K562 (cell line): ENCODE data around the gene NAPEPLD.

Experiments used
- HMG20B ChIP-seq: fragments of 250-450 bp; sonication (Bioruptor Pico); IDR thresholded peaks from 2 replicates; pipeline ENCODE4 v1.5.0; 2021; ENCODE audit warnings: mild to moderate bottlenecking
- POLR2AphosphoS5 ChIP-seq: IDR thresholded peaks from 2 replicates; pipeline ENCODE4 v1.6.1; 2011; ENCODE audit warnings: mild to moderate bottlenecking, low read depth, low read length, moderate library complexity; ENCODE audit not compliant: control insufficient read depth, insufficient read depth
- RAD21 ChIP-seq, 2 experiments: fragments of 250-450 bp in 1 of 2; fragments of 450-650 bp in 1 of 2; sonication (Bioruptor Pico) in 1 of 2; formaldehyde crosslinking in 1 of 2; IDR thresholded peaks in 1 of 2; conservative IDR thresholded peaks in 1 of 2; 2 replicates each; pipeline versions ENCODE4 v1.4.0 to v1.8.0; 2020 to 2022; ENCODE audit warnings: mild to moderate bottlenecking in 2 of 2, moderate library complexity in 1 of 2
- RBM39 ChIP-seq: fragments of 200-400 bp; formaldehyde crosslinking; optimal IDR thresholded peaks from 2 replicates; pipeline ENCODE3; 2018; ENCODE audit warnings: low read depth, low read length
- TCF7 ChIP-seq: sonication (generic); IDR thresholded peaks from 2 replicates; pipeline ENCODE4 v1.6.1; 2016; ENCODE audit warnings: antibody characterized with exemption, borderline replicate concordance
- ZFP36 ChIP-seq: fragments of 150-350 bp; IDR thresholded peaks from 2 replicates; pipeline ENCODE4 v1.6.1; 2018; ENCODE audit warnings: low read length, low read depth; ENCODE audit not compliant: partially characterized antibody
- ZNF140 ChIP-seq: fragments of 250-450 bp; sonication (Bioruptor Pico); IDR thresholded peaks from 2 replicates; pipeline ENCODE4 v1.8.0; 2021; ENCODE audit warnings: moderate library complexity, mild to moderate bottlenecking, inconsistent platforms
- ZZZ3 ChIP-seq: fragments of 450-650 bp; IDR thresholded peaks from 2 replicates; pipeline ENCODE4 v1.6.1; 2016; ENCODE audit warnings: antibody characterized with exemption, mild to moderate bottlenecking, moderate library complexity
- TF ChIP-seq, protein P1 (sequence below): sonication (generic); formaldehyde crosslinking; IDR thresholded peaks from 2 replicates; pipeline ENCODE4 v1.8.0; 2022; ENCODE audit warnings: mild to moderate bottlenecking, missing genetic modification reagents
- TF ChIP-seq, protein P2 (sequence below): fragments of 200-800 bp; sonication (Bioruptor generic); IDR thresholded peaks from 2 replicates; pipeline ENCODE4 v1.6.1; 2016; ENCODE audit warnings: missing genetic modification characterization, missing compliant biosample characterization
- TF ChIP-seq, protein P3 (sequence below): fragments of 250-450 bp; sonication (Bioruptor Pico); IDR thresholded peaks from 2 replicates; pipeline ENCODE4 v1.5.0; 2021; ENCODE audit warnings: mild to moderate bottlenecking, borderline replicate concordance
- TF ChIP-seq, protein P4 (sequence below), 3 experiments: IDR thresholded peaks in 2 of 3; conservative IDR thresholded peaks in 1 of 3; 2 replicates each; pipeline ENCODE4 v1.5.1; 2011 to 2012; ENCODE audit warnings: low read length in 3 of 3, mild to moderate bottlenecking in 3 of 3, control low read depth in 2 of 3, improper control_type of control experiment in 1 of 3, inconsistent platforms in 1 of 3, low read depth in 1 of 3, mixed read lengths in 1 of 3, moderate library complexity in 1 of 3; ENCODE audit not compliant: insufficient read depth in 2 of 3
- TF ChIP-seq, protein P5 (sequence below): fragments of 450-650 bp; formaldehyde crosslinking; IDR thresholded peaks from 2 replicates; pipeline ENCODE4 v1.4.0; 2020; ENCODE audit warnings: mild to moderate bottlenecking, moderate library complexity
- TF ChIP-seq, protein P6 (sequence below): fragments of 450-650 bp; IDR thresholded peaks from 2 replicates; pipeline ENCODE4 v1.6.1; 2017; ENCODE audit warnings: antibody characterized with exemption

DNA sequence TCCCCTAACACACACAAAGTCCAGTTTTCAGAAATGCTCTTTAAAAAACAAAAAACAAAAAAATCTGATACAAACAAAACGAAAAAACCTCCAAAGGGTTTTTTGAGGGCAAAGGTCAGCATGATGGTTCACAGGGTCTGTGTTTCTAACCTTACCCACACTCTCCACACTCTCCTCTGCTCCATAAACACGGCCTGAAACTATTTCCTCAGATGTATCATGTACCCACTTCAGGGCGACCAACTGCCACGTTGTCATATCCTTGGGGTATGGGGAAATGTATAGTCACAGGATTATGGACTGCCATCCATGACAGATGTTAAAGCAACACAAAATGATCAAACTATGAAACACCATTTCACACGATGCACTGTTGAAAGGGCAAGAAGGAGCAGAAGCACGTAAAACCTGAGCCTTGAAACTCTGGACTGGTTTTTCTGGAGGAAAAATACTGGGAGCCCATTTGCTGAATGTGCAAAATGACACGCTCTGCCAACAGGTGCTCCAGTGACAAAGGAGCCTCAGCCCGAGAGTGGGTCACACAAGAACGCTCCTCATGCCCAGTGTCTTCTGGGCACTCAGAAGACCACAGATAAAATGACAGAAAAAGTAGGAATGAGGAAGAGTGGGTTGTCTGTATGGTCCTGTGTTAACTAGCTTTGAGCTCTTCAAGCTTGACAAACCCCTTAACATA is 15.8 kb downstream of the NAPEPLD start:
- TF ChIP-seq, protein P1, sequence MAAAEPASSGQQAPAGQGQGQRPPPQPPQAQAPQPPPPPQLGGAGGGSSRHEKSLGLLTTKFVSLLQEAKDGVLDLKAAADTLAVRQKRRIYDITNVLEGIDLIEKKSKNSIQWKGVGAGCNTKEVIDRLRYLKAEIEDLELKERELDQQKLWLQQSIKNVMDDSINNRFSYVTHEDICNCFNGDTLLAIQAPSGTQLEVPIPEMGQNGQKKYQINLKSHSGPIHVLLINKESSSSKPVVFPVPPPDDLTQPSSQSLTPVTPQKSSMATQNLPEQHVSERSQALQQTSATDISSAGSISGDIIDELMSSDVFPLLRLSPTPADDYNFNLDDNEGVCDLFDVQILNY (CRISPR knock-in tag), result no peak
- TF ChIP-seq, protein P2, sequence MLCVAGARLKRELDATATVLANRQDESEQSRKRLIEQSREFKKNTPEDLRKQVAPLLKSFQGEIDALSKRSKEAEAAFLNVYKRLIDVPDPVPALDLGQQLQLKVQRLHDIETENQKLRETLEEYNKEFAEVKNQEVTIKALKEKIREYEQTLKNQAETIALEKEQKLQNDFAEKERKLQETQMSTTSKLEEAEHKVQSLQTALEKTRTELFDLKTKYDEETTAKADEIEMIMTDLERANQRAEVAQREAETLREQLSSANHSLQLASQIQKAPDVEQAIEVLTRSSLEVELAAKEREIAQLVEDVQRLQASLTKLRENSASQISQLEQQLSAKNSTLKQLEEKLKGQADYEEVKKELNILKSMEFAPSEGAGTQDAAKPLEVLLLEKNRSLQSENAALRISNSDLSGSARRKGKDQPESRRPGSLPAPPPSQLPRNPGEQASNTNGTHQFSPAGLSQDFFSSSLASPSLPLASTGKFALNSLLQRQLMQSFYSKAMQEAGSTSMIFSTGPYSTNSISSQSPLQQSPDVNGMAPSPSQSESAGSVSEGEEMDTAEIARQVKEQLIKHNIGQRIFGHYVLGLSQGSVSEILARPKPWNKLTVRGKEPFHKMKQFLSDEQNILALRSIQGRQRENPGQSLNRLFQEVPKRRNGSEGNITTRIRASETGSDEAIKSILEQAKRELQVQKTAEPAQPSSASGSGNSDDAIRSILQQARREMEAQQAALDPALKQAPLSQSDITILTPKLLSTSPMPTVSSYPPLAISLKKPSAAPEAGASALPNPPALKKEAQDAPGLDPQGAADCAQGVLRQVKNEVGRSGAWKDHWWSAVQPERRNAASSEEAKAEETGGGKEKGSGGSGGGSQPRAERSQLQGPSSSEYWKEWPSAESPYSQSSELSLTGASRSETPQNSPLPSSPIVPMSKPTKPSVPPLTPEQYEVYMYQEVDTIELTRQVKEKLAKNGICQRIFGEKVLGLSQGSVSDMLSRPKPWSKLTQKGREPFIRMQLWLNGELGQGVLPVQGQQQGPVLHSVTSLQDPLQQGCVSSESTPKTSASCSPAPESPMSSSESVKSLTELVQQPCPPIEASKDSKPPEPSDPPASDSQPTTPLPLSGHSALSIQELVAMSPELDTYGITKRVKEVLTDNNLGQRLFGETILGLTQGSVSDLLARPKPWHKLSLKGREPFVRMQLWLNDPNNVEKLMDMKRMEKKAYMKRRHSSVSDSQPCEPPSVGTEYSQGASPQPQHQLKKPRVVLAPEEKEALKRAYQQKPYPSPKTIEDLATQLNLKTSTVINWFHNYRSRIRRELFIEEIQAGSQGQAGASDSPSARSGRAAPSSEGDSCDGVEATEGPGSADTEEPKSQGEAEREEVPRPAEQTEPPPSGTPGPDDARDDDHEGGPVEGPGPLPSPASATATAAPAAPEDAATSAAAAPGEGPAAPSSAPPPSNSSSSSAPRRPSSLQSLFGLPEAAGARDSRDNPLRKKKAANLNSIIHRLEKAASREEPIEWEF, result no peak
- TF ChIP-seq ZNF140 (no peak), ZFP36 (no peak), POLR2AphosphoS5 (no peak), RBM39 (no peak), TCF7 (no peak), ZZZ3 (no peak), HMG20B (no peak), RAD21 (CRISPR knock-in tag; conservative IDR thresholded peaks at IDR 0.05 in 1 of 2, IDR thresholded peaks at IDR 0.05 in 1 of 2) (no peak)
- TF ChIP-seq, protein P3, sequence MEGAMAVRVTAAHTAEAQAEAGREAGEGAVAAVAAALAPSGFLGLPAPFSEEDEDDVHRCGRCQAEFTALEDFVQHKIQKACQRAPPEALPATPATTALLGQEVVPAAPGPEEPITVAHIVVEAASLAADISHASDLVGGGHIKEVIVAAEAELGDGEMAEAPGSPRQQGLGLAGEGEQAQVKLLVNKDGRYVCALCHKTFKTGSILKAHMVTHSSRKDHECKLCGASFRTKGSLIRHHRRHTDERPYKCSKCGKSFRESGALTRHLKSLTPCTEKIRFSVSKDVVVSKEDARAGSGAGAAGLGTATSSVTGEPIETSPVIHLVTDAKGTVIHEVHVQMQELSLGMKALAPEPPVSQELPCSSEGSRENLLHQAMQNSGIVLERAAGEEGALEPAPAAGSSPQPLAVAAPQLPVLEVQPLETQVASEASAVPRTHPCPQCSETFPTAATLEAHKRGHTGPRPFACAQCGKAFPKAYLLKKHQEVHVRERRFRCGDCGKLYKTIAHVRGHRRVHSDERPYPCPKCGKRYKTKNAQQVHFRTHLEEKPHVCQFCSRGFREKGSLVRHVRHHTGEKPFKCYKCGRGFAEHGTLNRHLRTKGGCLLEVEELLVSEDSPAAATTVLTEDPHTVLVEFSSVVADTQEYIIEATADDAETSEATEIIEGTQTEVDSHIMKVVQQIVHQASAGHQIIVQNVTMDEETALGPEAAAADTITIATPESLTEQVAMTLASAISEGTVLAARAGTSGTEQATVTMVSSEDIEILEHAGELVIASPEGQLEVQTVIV (CRISPR knock-in tag), result no peak
- TF ChIP-seq, protein P4, sequence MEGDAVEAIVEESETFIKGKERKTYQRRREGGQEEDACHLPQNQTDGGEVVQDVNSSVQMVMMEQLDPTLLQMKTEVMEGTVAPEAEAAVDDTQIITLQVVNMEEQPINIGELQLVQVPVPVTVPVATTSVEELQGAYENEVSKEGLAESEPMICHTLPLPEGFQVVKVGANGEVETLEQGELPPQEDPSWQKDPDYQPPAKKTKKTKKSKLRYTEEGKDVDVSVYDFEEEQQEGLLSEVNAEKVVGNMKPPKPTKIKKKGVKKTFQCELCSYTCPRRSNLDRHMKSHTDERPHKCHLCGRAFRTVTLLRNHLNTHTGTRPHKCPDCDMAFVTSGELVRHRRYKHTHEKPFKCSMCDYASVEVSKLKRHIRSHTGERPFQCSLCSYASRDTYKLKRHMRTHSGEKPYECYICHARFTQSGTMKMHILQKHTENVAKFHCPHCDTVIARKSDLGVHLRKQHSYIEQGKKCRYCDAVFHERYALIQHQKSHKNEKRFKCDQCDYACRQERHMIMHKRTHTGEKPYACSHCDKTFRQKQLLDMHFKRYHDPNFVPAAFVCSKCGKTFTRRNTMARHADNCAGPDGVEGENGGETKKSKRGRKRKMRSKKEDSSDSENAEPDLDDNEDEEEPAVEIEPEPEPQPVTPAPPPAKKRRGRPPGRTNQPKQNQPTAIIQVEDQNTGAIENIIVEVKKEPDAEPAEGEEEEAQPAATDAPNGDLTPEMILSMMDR (IDR thresholded peaks at IDR 0.05 in 2 of 3, conservative IDR thresholded peaks at IDR 0.05 in 1 of 3; ENCODE audit: insufficient read depth in 2 of 3, low read depth in 1 of 3, low read length in 3 of 3), result no peak
- TF ChIP-seq, protein P5, sequence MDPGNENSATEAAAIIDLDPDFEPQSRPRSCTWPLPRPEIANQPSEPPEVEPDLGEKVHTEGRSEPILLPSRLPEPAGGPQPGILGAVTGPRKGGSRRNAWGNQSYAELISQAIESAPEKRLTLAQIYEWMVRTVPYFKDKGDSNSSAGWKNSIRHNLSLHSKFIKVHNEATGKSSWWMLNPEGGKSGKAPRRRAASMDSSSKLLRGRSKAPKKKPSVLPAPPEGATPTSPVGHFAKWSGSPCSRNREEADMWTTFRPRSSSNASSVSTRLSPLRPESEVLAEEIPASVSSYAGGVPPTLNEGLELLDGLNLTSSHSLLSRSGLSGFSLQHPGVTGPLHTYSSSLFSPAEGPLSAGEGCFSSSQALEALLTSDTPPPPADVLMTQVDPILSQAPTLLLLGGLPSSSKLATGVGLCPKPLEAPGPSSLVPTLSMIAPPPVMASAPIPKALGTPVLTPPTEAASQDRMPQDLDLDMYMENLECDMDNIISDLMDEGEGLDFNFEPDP (CRISPR knock-in tag), result no peak
- TF ChIP-seq, protein P6, sequence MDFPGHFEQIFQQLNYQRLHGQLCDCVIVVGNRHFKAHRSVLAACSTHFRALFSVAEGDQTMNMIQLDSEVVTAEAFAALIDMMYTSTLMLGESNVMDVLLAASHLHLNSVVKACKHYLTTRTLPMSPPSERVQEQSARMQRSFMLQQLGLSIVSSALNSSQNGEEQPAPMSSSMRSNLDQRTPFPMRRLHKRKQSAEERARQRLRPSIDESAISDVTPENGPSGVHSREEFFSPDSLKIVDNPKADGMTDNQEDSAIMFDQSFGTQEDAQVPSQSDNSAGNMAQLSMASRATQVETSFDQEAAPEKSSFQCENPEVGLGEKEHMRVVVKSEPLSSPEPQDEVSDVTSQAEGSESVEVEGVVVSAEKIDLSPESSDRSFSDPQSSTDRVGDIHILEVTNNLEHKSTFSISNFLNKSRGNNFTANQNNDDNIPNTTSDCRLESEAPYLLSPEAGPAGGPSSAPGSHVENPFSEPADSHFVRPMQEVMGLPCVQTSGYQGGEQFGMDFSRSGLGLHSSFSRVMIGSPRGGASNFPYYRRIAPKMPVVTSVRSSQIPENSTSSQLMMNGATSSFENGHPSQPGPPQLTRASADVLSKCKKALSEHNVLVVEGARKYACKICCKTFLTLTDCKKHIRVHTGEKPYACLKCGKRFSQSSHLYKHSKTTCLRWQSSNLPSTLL, result no peak
